Heart left ventricle (tissue), 16 donors: Measurements from ENCODE around the gene C11orf21. TPM values are rescaled to one million over a fixed set of nuclear protein-coding genes. Genes with fewer than 3 reads are reported as not detected.

Experiments used
- ATAC-seq, 4 donors: fragments of 200-7000 bp; cut with Tn5 transposase; one replicate each; pipeline ENCODE4 v1.9.1; 2020 to 2022; ENCODE audit warnings: moderate library complexity in 4 of 4, mild to moderate bottlenecking in 3 of 4, moderate number of reproducible peaks in 1 of 4
- DNase-seq, 5 donors: peaks; one replicate each; pipeline ENCODE4 v3.0.0-alpha.2; 2020
- H3K27ac ChIP-seq, 12 donors: fragments of 200-600 bp; sonication (generic) in 4 of 12; one replicate each; pipeline versions ENCODE4 v1.5.0 to v1.8.0; 2016 to 2022; ENCODE audit warnings: mild to moderate bottlenecking in 2 of 12
- H3K27me3 ChIP-seq, 9 donors: fragments of 200-600 bp; sonication (generic) in 2 of 9; one replicate each; pipeline versions ENCODE4 v1.5.1 to v1.8.0; 2016 to 2022; ENCODE audit warnings: mild to moderate bottlenecking in 3 of 9
- H3K36me3 ChIP-seq, 9 donors: fragments of 200-600 bp; sonication (generic) in 2 of 9; one replicate each; pipeline versions ENCODE4 v1.5.0 to v1.8.0; 2018 to 2022; ENCODE audit warnings: mild to moderate bottlenecking in 2 of 9
- H3K4me1 ChIP-seq, 12 donors: fragments of 200-600 bp; sonication (generic) in 4 of 12; one replicate each; pipeline versions ENCODE4 v1.5.0 to v1.8.0; 2016 to 2022; ENCODE audit warnings: mild to moderate bottlenecking in 3 of 12
- H3K4me3 ChIP-seq, 12 donors: fragments of 200-600 bp; sonication (generic) in 4 of 12; one replicate each; pipeline versions ENCODE4 v1.5.0 to v1.8.0; 2017 to 2022; ENCODE audit warnings: mild to moderate bottlenecking in 9 of 12, moderate library complexity in 4 of 12
- H3K9me3 ChIP-seq, 12 donors: fragments of 200-600 bp; sonication (generic) in 4 of 12; one replicate each; pipeline versions ENCODE4 v1.5.0 to v1.8.0; 2016 to 2022; ENCODE audit warnings: mild to moderate bottlenecking in 1 of 12
- CTCF ChIP-seq, 12 donors: fragments of 200-600 bp; sonication (generic) in 4 of 12; IDR thresholded peaks; one replicate each; pipeline versions ENCODE4 v1.5.0 to v1.8.0; 2018 to 2022; ENCODE audit warnings: antibody characterized with exemption in 12 of 12, mild to moderate bottlenecking in 5 of 12
- POLR2A ChIP-seq, 2 donors: fragments of 450-650 bp; IDR thresholded peaks; one replicate each; pipeline ENCODE4 v1.6.1; 2017; ENCODE audit warnings: antibody characterized with exemption in 2 of 2, mild to moderate bottlenecking in 2 of 2, moderate library complexity in 2 of 2
- WGBS, 4 donors: extraction: QIAGEN DNeasy Blood & Tissue Kit in 2 of 4; methylation state at CpG; one replicate each; pipeline versions ENCODE4 v1.1.5 to v1.1.7; 2013 to 2018; 5-methylcytosine and 5-hydroxymethylcytosine counted together
- intact Hi-C, 10 donors: fragments of 100-400 bp; cut with DNase I; formaldehyde crosslinking; loops; one replicate each; pipeline versions ENCODE4 v1.11.1 to v1.14.2; 2022
- polyA plus RNA-seq, 2 donors: library from polyadenylated mRNA; stranded (reverse); fragments of 200-250 nt; gene quantifications; one replicate each; pipeline ENCODE4 v1.2.3, GENCODE V29; 2013
- total RNA-seq, 9 donors: library from RNA; depleted of rRNA in 2 of 9; stranded (reverse); fragments of >200 nt in 2 of 9; fragmentation: NEBNext Ultra II Directional in 3 of 9; extraction: Animal tissue kit (Norgen Biotek cat#: 25700) in 3 of 9; gene quantifications; one replicate each; pipeline versions ENCODE4 v1.1.0 to v1.2.4, GENCODE V29; 2016 to 2023
- donor health status: ischemic (EF 13 %, LVEDD 7.1; RV severe dilation, severe dysfunction).
- donor health status: healthy with polysubstance abuse.
- donor health status: DM: no; HTN: yes; CAD: no.
- donor health status: DM: no; HTN: no; CAD: no.
- donor health status: ischemic (EF 25% LVEDD 6.9; RV normal size, moderate dysfunction).
- donor health status: ischemic (EF 25% LVEDD 5.7; RV mildly dilated, moderate dysfunction).
- donor health status: healthy.
- donor health status: DM: yes; HTN: yes; CAD: no.
- donor health status: ischemic (EF 35%, LVEDD 5.7; RV mildly dilated, moderate dysfunction).
- donor health status: nonischemic (EF 11% LVEDD 7.7; RV severe dilation, severe dysfunction).
- donor health status: DM: yes; HTN: yes; CAD: no.
- donor health status: PGD.
- donor health status: ischemic (EF 29% LVEDD 5.4; RV normal size, mild dysfunction).
- donor health status: nonischemic (EF 23%, LVEDD 6.1; RV moderate dilation, normal function).

C11orf21 gene
- total and polyA plus RNA-seq, 11 donors, result 4.8 to 41.2 (median 29.9) TPM

- Histone ChIP-seq H3K27me3 (no peaks in the 10 kb centered on the region), H3K9me3 (peaks cover 0 to 17% (median 0%) of the 10 kb centered on the region in 12 donors), H3K4me3 (no peak overlapping the region), H3K27ac (no peak overlapping the region), H3K36me3 (no peaks in the 10 kb centered on the region), H3K4me1 (peaks cover 0 to 11% (median 5%) of the 10 kb centered on the region in 12 donors)
- TF ChIP-seq POLR2A (IDR thresholded peaks at IDR 0.05), result no peak
- no peak for TF ChIP-seq CTCF (IDR thresholded peaks at IDR 0.05)
- intact Hi-C loops, result no loop called here
- 81 to 91% (median 86%) methylated on average over 20 to 23 of the region's 23 CpGs for WGBS, 4 donors
- DNase-seq (no peak), ATAC-seq (no peak)
Measured at GRCh38 chr11:2320568-2321310, 19.0 kb upstream of the C11orf21 start.

- 73 to 80% (median 77%) methylated on average over 10 of the region's 10 CpGs for WGBS, 4 donors
- peaks cover 0 to 17% (median 0%) of the 10 kb centered on the region in 12 donors for H3K9me3 ChIP-seq
- H3K27ac ChIP-seq, result no peak overlapping the region
- intact Hi-C loops, result no loop called here
- ATAC-seq, result no peak
- no peak for DNase-seq
- TF ChIP-seq POLR2A (IDR thresholded peaks at IDR 0.05) (no peak), CTCF (IDR thresholded peaks at IDR 0.05) (no peak)
- H3K4me1 ChIP-seq, result peaks cover 0 to 12% (median 7%) of the 10 kb centered on the region in 12 donors
- H3K36me3 ChIP-seq, result no peaks in the 10 kb centered on the region
- no peaks in the 10 kb centered on the region for H3K27me3 ChIP-seq
- H3K4me3 ChIP-seq, result no peak overlapping the region
Measured at GRCh38 chr11:2319791-2320472, 18.2 kb upstream of the C11orf21 start.

- H3K27ac ChIP-seq, result no peak overlapping the region
- ATAC-seq (no peak), DNase-seq (no peak)
- peaks cover 0 to 24% (median 19%) of the 10 kb centered on the region in 12 donors for H3K4me1 ChIP-seq
- no peaks in the 10 kb centered on the region for H3K36me3 ChIP-seq
- intact Hi-C loops, result no loop called here
- TF ChIP-seq CTCF (IDR thresholded peaks at IDR 0.05) (no peak), POLR2A (IDR thresholded peaks at IDR 0.05) (no peak)
- H3K4me3 ChIP-seq, result no peak overlapping the region
- H3K27me3 ChIP-seq, result no peaks in the 10 kb centered on the region
- peaks cover 0 to 17% (median 0%) of the 10 kb centered on the region in 12 donors for H3K9me3 ChIP-seq
- 91 to 96% (median 95%) methylated on average over 7 of the region's 7 CpGs for WGBS, 4 donors
Measured at GRCh38 chr11:2318707-2319106, 17.0 kb upstream of the C11orf21 start.

- no peaks in the 10 kb centered on the region for H3K36me3 ChIP-seq
- H3K27ac ChIP-seq, result no peak overlapping the region
- no peak overlapping the region for H3K4me3 ChIP-seq
- ATAC-seq, result no peak
- DNase-seq, result no peak
- no peak for TF ChIP-seq CTCF (IDR thresholded peaks at IDR 0.05)
- TF ChIP-seq POLR2A (IDR thresholded peaks at IDR 0.05), result no peak
- H3K4me1 ChIP-seq, result peaks cover 0 to 30% (median 21%) of the 10 kb centered on the region in 12 donors
- intact Hi-C loops, result no loop called here
- H3K9me3 ChIP-seq, result peaks cover 0 to 15% (median 0%) of the 10 kb centered on the region in 12 donors
- WGBS, 4 donors, result 89 to 91% (median 90%) methylated on average over 4 of the region's 4 CpGs
- H3K27me3 ChIP-seq, result no peaks in the 10 kb centered on the region
Measured at GRCh38 chr11:2318123-2318522, 16.4 kb upstream of the C11orf21 start.
